Midbrain (tissue), 1 donor: ENCODE measurements around the gene TRPM3.

Experiments used
- DNase-seq: peaks from one replicate; lab custom pipeline; 2025; lab: John Stamatoyannopoulos, UW

Gene TRPM3

DNA sequence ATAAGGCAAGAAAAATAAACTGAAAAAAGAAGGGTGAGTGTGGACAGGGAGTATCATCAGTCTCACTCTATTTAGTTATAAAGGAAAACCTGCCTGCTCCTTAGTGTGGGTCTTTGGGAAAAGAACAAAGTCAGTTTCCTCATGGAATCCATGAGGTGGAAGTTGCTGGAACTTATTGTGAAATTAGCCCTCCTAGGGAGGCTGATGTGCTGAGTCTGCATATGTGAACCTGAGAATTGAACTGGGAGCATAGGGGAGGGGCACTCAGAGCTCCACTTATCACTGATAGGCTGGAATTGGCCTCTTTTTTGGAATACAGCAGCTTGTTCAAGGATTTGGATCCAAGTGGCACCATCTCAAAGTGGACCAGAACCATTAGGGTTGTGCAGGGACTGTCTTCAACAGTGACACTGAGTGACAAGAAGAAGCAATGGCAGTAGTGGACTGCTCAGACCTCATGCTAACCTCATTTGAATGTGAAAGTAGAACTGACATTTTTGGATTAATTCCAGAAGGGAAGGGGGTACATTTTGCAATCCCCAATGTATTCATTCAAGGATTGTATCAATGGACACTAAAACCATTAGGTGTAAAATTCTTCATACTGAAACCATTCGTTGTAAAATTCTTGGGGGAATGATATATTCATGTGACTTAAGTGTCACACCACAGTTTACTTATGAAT, 603.4 kb downstream of the TRPM3 start:
- no peak for DNase-seq

DNA sequence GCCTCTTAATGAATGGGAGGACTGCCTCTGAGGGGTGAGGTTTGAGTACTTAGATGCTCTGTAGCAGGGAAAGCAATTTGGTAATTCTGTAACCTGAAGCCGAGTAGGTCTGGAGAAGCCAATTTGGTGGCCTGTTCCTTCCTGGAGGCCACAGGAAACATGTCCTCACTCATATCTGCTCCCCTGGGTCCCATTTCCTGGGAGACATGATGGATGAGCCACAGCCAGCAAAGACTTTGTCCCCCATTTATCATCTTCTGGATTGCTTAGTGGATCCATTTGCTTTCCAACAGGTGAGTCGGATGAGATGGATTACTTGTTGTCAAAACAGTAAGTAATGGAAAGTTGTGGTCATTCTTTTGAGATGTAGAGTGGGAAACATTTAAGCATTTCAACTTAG, 607.1 kb downstream of the TRPM3 start:
- DNase-seq = no peak

DNA sequence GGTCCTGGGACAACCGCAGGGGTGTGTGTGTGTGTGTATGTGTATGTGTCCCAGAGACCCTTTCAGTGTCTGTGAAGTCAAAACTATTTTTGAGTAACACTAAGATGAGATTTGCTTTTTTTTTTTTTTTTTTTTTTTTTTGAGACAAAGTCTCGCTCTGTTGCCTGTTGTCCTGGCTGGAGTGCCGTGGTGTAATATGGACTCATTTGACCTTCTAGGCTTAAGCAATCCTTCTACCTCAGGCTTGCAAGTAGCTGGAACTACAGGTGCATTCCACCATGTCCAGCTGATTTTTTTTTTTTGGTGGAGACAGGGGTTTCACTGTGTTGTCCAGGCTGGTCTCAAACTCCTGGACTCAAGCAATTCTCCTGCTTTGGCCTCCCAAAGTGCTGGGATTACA, 609.6 kb downstream of the TRPM3 start:
- DNase-seq = no peak

DNA sequence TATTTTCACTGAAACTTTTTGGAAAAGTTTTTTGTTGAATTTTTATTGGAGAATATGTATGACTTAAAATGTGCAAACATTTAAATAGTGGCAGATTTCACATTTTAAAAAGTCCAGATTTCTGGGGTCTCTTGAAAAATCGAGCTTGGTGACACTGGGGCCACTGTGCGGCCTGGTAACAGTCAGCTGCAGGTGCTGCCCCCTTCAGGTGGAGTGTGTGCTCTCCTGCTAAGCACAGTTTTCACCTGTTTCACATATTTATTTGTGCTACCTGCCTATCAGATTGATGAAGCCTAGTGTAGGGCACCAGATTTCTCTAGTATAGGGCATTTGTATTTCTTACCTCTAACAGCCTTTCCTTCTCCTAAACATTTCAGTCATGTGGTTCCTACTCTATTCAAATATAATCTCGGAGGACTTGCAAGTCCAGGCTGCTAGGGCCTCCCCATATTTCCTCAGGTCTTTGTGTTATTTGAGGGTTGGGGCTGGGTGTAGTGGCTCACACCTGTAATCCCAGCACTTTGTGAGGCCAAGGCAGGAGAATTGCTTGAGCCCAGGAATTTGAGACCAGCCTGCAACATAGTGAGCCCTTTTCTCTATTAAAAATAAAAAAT, 611.2 kb downstream of the TRPM3 start:
- no peak for DNase-seq

DNA sequence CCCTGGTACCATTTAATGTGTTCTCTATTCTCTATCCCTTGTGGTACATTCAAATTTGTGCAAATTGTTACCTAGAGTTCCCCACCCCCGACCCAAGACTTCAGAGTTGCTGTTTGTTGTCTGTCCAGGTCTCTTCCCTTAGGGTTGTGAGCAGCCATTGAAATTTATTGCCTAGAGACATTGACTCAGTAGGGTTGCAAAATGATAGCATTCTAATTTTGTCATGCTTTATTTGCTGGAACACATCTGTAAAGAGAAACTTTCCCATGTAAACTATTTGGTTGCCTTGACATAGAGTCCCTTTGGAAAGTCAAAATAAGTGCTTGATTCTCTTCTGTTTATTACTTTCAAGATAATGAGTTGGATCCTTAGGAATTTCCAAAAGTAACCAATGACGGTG, 615.3 kb downstream of the TRPM3 start:
- no peak for DNase-seq

DNA sequence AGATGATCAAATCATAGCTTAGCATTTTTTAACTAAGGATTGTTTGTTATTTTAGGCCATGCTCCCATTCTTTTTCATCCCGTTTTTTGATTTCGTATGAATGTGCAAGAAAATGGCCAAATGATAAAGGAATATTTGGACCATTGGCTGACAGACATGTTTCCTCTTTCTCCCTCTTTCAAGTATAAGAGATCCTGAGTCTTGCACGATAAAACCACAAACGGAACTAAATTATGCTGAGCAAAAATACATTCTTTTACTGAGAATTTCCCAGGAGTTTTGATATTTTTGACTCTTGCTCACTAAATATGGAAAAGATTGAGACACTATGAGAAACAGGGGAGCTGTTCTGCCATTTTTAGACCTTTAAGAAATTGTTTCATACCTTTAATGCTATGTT, 616.6 kb downstream of the TRPM3 start:
- DNase-seq = no peak

DNA sequence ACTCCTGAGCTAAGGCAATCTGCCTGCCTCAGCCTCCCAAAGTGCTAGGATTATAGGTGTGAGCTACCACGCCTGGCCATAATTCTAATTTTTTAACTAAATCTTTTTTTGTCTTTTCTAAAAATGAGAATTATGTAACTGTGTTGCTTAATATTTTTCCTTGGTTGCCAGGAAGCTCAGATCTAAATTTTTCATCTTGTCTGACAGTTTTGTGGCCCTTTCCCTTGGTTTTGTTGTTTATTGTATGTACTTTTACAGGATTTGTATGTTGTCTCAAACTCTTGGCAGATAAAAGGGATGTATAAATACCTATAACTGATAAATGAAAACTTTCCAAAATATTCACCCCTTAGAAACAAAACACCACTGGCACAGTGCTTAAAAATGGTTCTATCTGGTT, 618.7 kb downstream of the TRPM3 start:
- no peak for DNase-seq

DNA sequence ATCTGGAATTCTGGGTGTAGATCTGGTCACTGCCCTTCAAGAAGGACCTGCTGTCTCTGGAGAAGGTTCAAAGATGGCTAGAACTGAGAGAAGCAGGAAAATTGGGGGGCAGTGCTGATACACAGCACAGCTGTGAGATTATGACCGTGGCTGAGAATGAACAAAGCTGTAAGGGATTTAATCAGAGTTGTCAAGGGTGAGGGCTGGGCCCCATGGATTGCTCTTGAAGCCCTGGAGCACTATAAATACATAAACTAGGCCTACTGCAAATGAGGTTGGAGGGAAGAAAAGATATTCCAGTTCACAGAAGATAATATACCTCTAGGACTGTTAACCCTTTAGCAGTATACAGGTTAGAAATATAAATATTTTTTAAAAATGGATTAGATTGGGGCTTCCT, 620.6 kb downstream of the TRPM3 start:
- no peak for DNase-seq

DNA sequence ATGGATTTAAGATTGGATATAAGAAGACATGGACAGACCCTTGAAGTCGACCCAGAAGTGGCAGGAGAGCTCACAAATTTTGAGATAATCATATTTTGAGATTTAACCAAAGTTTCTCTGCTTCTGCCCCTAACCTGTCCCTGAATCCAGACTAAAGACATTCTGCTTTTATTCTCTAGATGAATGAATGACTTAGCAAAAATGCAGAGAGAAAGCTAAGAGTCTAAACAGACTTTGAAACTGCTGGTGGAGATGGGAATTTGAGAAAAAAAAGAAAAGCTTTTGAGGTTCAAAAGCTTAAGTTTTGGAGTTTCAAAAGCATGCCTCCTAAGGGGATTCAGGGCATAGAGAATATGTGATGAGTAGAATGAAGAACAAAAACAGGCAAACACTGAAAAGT, 621.8 kb downstream of the TRPM3 start:
- no peak for DNase-seq

DNA sequence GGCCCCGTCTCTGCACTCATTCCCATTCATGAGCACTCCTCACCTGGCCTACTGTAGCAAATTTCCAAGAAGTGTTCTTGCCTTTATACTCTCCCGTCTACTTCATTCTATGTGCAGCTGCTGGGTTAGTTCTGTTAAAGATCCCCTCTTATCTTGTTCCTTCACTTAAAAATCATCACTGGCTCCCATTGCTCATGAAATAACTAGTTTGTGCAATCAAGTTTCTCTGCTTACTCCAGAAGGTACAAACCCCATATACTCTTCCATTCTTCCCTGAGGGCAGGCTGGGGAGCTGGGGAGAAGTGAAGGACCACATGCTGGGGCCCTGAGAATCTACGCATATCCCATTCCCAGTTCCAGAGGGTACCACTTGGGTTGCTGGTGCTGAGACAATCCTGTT, 622.6 kb downstream of the TRPM3 start:
- no peak for DNase-seq

DNA sequence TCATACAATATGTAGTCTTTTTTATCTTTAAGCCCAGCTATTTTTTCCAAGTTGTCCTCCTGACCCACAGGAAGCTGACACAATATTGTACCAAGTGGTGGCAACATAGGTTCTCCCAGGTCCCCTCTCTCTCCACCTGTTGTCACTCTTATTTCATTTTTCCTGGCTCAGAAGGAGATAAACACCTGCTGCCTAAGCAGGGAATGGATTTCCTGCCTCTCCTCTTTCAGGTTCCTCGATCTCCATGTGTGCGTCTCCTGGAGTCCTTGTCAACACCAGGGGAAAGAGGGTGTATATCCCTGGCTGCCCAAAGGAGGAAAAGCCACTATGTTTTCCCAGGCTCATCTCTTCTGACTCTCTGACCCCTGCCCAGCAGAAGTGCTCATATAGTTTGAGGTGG, 625.2 kb downstream of the TRPM3 start:
- DNase-seq = no peak

DNA sequence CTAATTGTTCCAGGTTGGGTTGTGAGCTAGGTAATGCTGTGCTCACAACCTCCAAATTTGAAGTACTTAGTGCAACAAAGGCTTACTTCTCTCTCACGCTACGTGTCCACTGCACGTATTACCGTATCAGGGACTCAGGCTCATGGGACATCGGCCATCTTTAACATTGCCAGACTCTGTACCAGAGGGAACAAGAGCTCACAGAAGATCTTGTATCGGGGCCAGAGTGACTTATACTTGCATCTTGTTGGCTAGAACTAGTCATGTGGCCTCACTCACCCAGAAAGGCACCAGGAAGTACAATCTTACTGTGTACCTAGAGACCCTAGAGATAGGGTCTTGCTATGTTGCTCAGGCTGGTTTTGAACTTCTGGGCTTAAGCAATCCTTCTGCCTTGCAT, 625.9 kb downstream of the TRPM3 start:
- no peak for DNase-seq

DNA sequence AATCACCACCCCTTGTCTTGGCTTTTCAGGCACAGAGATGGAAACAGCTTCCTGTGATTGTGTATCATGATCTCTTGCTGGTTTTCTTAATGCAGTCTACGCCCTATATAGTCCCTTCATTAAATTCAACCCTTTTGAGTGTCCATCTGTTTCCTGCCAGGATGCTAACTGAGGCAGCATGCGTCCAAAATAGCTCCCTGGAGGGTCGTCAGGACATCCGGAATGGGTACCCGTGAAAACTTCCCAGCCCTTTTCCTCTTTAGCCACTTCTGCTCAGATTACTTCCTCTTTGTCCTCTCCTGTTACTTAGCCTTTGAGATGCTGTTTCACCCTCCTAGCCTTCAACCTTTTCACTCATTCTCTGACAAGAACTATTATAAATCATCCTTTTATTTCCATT, 627.2 kb downstream of the TRPM3 start:
- DNase-seq = no peak

DNA sequence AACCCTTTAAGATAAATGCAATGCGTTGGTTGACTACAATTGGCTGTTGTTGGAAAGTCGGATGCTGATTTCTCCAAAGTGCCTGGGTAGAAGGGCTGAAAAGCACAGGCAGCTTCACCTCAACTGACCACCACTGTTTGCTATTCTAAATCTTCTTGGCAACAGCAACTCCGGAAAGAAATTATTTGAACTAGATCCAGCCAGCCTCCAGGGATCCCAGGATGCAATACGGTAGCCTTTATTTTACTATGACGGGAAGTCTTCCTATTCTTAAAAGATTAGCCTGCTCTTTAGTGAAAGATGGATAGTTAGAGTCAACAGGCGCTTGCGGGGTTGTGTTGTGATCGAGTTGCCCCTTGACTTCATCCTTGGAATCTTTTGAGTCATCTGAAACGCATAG, 628.4 kb downstream of the TRPM3 start:
- no peak for DNase-seq

DNA sequence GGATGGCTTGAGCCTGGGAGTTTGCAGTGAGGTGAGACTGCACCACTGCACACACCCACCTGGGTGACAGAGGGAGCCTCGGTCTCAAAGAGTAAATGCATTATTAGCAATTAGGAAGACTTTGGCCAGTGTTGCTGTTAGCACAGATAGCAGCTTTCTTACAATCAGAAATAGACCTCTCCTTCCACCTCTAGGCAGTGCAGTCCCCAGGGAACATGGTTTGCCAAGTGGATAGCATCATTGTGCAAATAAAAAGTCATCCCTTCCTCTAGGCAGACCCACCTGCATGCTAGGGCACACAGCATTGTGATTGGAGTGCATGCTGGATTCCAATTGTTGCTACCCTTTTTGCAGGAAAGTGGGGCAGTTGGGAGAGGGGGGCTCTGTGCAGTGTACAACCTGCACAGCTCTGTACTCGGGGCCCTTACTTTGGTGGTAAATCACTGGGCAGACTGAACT, 629.1 kb downstream of the TRPM3 start:
- no peak for DNase-seq

DNA sequence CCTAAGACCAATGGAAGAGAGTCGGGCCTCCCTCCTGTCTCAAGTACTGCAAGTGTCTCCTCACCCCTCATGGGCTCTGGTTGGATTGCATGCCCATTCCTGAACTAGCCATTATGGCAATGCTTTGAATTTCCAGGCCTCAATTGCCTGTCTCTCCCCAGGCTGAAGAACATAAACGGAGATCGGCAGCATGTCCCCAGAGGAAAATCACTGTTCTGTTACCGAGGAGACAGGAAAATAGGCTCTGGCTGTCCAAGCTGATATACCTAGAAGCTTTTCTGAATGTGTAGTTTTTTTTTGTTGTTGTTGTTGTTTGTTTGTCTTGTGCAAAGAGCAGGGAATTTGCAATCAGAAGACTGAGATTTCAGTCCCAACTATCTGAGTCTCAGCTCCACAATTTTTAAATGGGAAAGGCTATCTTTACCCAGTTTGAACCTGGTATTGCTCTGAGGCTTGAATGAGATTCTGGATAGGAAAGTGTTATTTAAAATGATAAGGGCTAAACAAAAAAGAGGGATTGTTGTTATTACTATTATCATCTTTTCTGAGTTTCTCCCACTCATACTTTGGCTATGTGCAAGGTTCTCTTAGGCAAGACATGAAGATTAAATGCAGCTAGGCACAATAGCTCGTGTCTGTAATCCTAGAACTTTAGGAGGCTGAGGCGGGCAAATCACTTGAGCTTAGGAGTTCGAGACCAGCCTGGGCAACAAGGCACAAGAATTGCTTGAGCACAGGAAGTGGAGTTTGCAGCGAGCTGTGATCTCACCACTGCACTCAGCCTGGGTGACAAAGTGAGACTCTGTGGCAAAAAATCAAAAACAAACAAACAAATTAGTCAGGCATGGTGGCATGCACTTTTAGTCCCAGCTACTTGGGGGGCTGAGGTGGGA, 629.7 kb downstream of the TRPM3 start:
- DNase-seq = no peak

DNA sequence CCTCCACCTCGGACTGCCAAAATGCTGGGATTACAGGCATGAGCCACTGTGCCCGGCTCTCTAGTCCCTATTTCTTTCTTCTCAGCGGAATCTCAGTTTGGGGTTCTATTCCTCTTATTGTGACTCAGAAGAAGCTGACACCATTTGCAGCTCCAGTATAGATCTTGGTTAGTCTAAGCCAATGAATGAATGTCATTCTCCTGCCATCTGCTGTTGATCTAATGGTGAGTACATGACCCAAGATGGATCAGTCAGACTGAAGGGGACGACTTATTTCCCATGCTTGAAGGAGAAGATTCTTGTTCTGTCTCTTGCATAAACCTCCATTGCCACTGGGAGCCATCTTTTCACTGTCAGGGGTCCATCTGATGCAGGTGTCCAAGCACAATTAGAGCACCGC, 630.9 kb downstream of the TRPM3 start:
- DNase-seq = peak; percentile 37

DNA sequence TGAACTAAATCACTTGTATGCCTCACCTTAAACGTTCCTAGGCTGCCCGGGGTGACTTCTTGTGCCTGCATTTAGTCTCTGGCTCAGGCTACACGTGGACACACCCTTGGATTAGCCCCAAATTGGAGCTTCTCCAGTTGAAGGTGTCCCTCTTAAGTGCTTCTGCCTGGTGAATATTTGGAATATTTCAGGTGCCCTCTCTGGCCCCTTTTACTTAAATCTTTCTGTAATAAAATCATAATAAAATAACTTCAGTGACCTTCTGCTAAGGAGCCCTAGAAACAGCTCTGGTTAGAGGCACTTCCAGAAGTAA, 632.7 kb downstream of the TRPM3 start:
- no peak for DNase-seq

DNA sequence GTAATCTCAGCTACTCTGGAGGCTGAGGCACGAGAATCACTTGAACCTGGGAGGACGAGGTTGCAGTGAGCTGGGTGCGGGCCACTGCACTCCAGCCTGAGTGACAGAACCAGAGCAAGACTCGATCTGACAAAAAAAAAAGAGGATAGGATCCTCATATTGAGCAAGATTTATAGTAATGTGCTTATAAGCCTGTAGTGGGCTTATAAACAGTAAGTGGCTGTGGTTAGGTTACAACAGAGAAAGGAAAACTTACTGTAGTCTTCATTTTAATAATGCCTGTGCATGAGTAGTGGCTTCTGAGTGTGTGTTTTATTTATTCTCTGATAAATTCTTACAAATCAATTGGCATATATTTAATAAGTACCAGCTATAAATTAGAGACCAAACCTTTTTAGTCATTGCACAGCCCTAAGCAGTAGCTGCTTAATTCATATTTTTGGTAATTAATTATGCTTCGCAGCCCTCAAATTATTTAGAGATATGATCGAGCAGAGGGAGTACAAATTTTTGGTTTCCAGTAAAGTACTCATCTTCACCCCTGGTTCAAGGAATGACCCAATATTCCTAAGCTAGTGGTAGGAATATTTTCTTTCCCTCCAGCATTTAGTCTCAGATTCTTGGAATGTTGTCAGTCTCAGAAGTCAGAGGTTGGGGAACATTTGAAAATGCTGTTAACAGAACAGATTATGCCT, 633.2 kb downstream of the TRPM3 start:
- DNase-seq = no peak

DNA sequence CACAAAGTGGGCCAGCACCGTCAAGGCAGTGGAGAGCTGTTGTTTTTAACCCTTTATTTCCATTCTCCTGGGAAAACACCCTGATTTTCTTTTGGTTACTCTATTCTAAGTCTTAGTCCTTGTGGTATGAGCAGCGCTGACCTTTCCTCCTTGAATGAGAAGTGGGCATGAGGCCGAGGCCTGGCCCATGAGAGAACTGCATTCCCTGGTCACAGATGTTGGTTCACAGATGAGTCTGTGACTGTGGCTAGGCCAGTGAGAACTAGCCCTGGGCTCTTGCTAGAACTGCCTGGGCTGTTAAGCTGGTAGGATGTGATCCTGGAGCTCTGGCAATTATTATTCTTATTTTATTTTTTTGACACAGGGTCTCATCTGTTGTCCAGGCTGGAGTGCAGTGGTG, 635.3 kb downstream of the TRPM3 start:
- DNase-seq = no peak

DNA sequence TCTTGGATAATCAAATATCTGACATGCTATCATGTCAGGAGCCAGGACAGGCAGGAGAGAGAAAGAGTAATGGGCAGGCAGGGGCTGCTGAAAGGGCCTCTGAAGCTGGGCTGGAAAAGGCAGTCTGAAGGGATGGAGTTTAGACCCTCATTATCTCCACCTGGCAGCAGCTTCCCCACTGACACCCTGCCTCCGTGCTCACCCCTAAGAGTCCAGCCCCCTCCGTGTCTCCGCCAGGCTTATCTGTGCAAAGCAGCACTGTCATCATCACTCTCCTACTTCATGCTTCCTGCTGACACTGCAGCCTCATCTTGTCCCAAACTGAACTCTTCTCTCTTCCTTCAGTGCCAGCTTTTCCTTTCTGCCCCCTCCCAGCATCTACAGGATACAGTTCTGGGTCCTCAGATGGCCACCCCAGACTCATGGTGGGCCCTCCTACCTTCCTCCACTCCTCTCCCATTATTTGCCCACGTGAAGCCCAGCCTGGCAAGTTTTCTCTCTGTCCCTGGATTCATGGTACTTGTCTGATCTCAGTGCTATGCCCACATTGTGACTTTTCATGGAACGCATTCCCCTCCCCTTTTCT, 636.1 kb downstream of the TRPM3 start:
- no peak for DNase-seq
